ENCODE results near the gene RBM38.
A peak's percentile ranks its signal among the peaks of the same experiment; 100 is the strongest.

RBM38 gene

GRCh38 chr20:57437672-57438330, 46.6 kb downstream of the RBM38 start:
- no peak for DNase-seq

GRCh38 chr20:57438552-57438951, 47.4 kb downstream of the RBM38 start:
- no peak for DNase-seq

- peak in 1 of 4 experiments; percentile 35 for DNase-seq
Observed at GRCh38 chr20:57439432-57439831, 48.2 kb downstream of the RBM38 start.

- DNase-seq, result no peak
Observed at GRCh38 chr20:57439993-57440392, 48.8 kb downstream of the RBM38 start.

- peak in 1 of 4 experiments; percentile 58 for DNase-seq
Observed at GRCh38 chr20:57440678-57441509, 49.7 kb downstream of the RBM38 start.

- no peak for DNase-seq
Observed at GRCh38 chr20:57441510-57442154, 50.4 kb downstream of the RBM38 start.

- DNase-seq, result no peak
Observed at GRCh38 chr20:57442158-57442887, 51.1 kb downstream of the RBM38 start.

GRCh38 chr20:57442888-57443239, 51.7 kb downstream of the RBM38 start:
- no peak for DNase-seq

GRCh38 chr20:57443349-57444265, 52.4 kb downstream of the RBM38 start:
- DNase-seq, result no peak

GRCh38 chr20:57444394-57445048, 53.3 kb downstream of the RBM38 start:
- DNase-seq, result no peak

GRCh38 chr20:57445298-57445697, 54.1 kb downstream of the RBM38 start:
- no peak for DNase-seq

- no peak for DNase-seq
Observed at GRCh38 chr20:57445774-57446173, 54.6 kb downstream of the RBM38 start.

- no peak for DNase-seq
Observed at GRCh38 chr20:57448764-57449354, 57.7 kb downstream of the RBM38 start.

- DNase-seq, result no peak
Observed at GRCh38 chr20:57449398-57450354, 58.5 kb downstream of the RBM38 start.

GRCh38 chr20:57450419-57450818, 59.2 kb downstream of the RBM38 start:
- DNase-seq, result peak; percentile 87 to 95 (median 93)

- DNase-seq, result no peak
Observed at GRCh38 chr20:57450931-57451330, 59.7 kb downstream of the RBM38 start.

- DNase-seq, result no peak
Observed at GRCh38 chr20:57451431-57451794, 60.2 kb downstream of the RBM38 start.

GRCh38 chr20:57451795-57452661, 60.8 kb downstream of the RBM38 start:
- peak; percentile 49 to 78 (median 71) for DNase-seq

- DNase-seq, result no peak
Observed at GRCh38 chr20:57455386-57455785, 64.2 kb downstream of the RBM38 start.

Measured in suppressor macrophage (primary cell).